ENCODE results near the gene OCRL.

The OCRL gene

DNA sequence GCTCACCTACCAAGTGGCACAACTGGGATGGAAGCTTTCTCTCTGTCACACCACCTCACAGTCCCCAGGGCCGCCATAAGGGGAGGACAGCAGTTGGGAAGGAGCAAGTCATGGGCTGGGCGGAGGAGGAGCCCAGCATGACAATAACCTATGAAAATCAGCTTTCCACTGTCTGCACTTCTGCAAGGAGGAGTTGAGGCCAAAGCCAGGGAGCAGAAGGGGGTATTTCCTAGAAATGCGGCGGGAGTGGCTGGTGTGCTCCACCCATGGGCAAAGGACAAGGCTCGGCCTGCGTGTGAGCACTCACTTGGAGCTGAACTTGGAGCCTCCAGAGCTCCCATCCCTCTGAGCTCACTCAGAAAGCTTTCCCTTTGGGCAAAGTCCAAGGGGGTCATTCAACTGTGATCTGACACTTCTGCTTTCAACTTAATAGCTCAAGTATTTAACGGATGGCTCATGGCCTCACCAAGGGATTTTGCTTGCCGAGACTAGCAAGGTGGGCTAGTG, 96.2 kb downstream of the OCRL start:
- DNase-seq (ENCODE audit: low spot score): no peak

DNA sequence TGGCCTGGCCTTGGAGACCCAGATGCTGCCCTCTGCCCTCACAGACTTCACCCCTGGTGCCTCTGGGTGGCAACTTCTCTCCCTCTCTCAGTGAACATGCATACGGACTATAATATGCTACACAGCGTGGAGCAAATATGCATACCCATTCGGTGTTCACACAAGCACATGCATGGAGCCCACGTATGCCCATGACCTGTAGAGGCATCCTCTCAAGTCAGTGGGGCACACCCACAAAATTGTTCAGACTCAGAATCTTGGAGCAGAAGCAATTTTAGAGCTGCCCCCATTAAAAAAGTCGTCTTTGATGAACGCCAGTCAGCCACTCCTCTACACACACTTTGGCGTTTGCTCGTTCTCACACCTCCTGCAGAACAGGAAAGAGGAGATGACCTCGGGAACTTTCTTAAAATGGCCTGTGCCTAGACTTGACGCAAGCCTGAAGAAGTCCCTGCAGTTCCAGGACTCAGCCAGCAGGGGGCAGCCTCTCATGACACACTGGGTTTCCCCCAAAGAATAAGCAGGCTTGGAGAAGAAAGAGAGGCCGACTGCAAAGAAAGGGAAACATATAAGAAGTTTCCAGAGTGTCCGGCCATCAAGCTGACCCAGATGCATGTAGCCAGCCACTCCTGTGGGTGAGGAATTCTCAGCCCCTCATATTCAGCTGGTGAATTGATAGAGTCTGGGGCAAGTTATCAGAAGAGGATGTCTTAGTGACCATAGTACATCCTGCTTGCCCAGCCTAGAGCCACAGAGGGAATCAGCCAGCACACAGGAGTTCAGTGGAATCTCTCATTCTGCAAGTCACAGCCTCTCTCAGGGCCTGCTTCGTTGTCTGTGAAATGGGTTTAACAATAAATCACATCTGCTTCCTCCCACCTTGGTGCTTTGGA, 97.4 kb downstream of the OCRL start:
- DNase-seq (ENCODE audit: low spot score): peak; percentile 73

DNA sequence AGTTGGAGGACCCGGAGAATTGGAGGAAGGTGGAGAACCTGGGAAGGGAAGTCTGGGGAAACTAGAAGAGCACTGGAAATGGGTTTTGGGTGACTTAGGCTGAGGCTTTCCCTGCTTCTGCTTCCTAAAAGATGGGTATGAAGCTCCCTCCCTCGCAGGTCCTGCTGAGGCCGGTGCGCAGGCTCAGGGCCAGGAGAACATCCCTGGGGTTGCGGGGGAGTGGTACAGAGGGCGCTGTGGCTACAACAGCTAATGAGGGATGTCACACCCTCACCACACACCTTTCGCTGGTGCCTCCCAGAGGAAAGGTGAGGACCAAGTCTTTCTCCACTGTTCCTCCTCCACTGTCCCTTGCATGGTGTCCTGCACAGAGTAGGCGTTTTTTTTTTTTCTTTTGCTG, 98.9 kb downstream of the OCRL start:
- no peak for DNase-seq (ENCODE audit: low spot score)

DNA sequence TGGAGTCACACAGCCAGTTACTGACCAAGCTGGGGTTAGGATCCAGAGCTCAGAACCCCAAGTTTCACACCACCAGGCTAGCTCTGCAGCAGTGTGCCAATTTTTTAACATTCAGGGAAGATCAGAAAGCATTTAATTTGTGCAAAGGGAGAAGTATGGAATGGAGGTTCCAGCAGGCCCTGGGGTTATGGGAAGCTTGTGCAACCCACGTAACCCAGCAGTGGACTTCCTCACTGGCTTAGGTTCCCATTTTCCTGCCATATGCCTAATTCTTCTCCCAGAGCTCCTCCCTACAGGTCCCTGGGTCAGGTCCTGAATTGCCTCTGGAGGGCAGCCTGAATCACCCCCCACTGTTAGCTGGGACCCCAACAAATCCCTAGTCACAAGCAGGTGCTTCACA, 100.7 kb downstream of the OCRL start:
- DNase-seq (ENCODE audit: low spot score): no peak

DNA sequence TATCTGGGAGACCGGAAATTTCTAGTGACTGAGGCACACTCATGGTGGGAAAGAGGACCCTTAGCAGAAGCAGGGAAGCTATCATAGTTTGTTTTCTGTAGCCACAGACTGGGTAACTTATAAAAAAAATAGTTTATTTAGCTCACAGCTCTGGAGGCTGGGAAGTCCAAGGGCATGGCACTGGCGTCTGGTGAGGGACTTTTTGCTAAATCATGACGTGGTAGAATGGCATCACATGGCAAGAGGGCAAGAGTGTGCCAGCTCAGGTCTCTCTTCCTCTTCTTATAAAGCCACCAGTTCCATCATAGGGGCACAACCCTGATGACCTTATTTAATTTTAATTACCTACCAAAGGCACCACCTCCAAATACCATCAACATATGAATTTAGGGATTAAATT, 101.4 kb downstream of the OCRL start:
- no peak for DNase-seq (ENCODE audit: low spot score)

DNA sequence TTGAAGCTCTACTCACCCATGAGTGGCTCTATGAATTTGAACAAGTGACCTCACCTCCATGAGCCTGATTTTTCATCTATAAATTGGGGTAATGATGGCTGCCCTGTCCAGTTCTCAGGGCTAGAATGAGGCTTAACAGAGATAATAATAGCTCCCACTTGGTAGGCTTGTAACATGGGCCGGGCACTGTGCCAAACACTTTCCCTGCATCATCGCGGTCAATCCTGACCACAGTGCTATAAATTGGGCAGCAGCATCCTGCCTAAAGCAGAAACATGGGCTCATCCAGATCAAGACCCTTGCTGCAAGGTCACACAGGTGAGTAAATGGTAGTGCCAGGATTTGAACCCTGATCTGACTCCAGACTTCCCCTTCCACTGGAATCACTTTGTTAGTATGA, 101.9 kb downstream of the OCRL start:
- DNase-seq (ENCODE audit: low spot score): no peak
